A673 (cell line): ENCODE measurements around the gene MARCHF2. TPM values are rescaled to one million over a fixed set of nuclear protein-coding genes. Genes with fewer than 3 reads are reported as not detected.

Source experiments
- BruUV-seq: library from RNA; stranded (reverse); fragments of 400-500 nt; replicated peaks from 2 replicates; lab custom pipeline; 2021; lab: Mats Ljungman, UMichigan
- CTCF ChIA-PET: fragments of 300-600 bp; sonication (Branson Sonifier 250); formaldehyde crosslinking; loops from one replicate; lab custom pipeline; 2022; ENCODE audit warnings: antibody characterized with exemption; lab: Charles Lee
- POLR2A ChIA-PET: fragments of 300-600 bp; sonication (Branson Sonifier 250); formaldehyde crosslinking; loops from one replicate; lab custom pipeline; 2022; ENCODE audit warnings: antibody characterized with exemption; ENCODE audit not compliant: low non-redundant PET; lab: Charles Lee
- DNase-seq: peaks from one replicate; pipeline ENCODE4 v3.0.0-alpha.2; 2015; ENCODE audit warnings: low spot score
- H3K27ac ChIP-seq: fragments of 200-600 bp; sonication (generic); 2 replicates; pipeline ENCODE4 v1.5.1; 2016; ENCODE audit warnings: mixed run types, low read depth, mild to moderate bottlenecking, mixed read lengths, antibody characterized with exemption, low read length; ENCODE audit not compliant: poor library complexity, severe bottlenecking
- H3K27me3 ChIP-seq: fragments of 200-600 bp; sonication (generic); replicated peaks from 2 replicates; pipeline ENCODE4 v1.6.1; 2017; ENCODE audit warnings: mixed run types, low read depth, mild to moderate bottlenecking, mixed read lengths, antibody characterized with exemption, low read length; ENCODE audit not compliant: insufficient read depth, poor library complexity
- H3K36me3 ChIP-seq: fragments of 200-600 bp; sonication (generic); 2 replicates; pipeline ENCODE4 v1.6.1; 2016; ENCODE audit warnings: mixed run types, mild to moderate bottlenecking, mixed read lengths, antibody characterized with exemption, low read length; ENCODE audit not compliant: insufficient read depth, poor library complexity, severe bottlenecking
- H3K4me1 ChIP-seq: fragments of 200-600 bp; sonication (generic); 2 replicates; pipeline ENCODE4 v1.6.1; 2017; ENCODE audit warnings: mixed run types, mild to moderate bottlenecking, mixed read lengths, antibody characterized with exemption, low read length; ENCODE audit not compliant: insufficient read depth, poor library complexity, severe bottlenecking
- H3K4me3 ChIP-seq: fragments of 200-600 bp; sonication (generic); 2 replicates; pipeline ENCODE4 v1.5.1; 2016; ENCODE audit warnings: low read depth, mixed run types, mild to moderate bottlenecking, mixed read lengths, low read length; ENCODE audit not compliant: poor library complexity, severe bottlenecking
- H3K9me3 ChIP-seq: fragments of 200-600 bp; sonication (generic); 2 replicates; pipeline ENCODE4 v1.6.1; 2016; ENCODE audit warnings: mixed run types, low read depth, mild to moderate bottlenecking, mixed read lengths, antibody characterized with exemption, low read length; ENCODE audit not compliant: poor library complexity, severe bottlenecking
- CTCF ChIP-seq: fragments of 300-800, 200-600 bp; sonication (generic); conservative IDR thresholded peaks from 2 replicates; pipeline ENCODE4 v1.5.1; 2017; ENCODE audit warnings: low read depth, mild to moderate bottlenecking, antibody characterized with exemption, low read length, moderate library complexity, mixed read lengths
- EZH2 ChIP-seq: fragments of 200-600 bp; sonication (generic); IDR thresholded peaks from 2 replicates; pipeline ENCODE4 v1.6.1; 2017; ENCODE audit warnings: borderline replicate concordance, low read depth, mild to moderate bottlenecking, mixed read lengths, antibody characterized with exemption, low read length; ENCODE audit not compliant: poor library complexity, severe bottlenecking
- intact Hi-C: fragments of 100-400 bp; cut with micrococcal nuclease; formaldehyde crosslinking; loops from one replicate; pipeline ENCODE4 v1.10.0; 2022; ENCODE audit not compliant: unreplicated experiment
- total RNA-seq: library from RNA; stranded (reverse); gene quantifications from 2 replicates; pipeline ENCODE4 v1.2.3, GENCODE V29; 2021

Gene MARCHF2
- total RNA-seq, 1 experiment from 2014 or later, result 8.8 TPM

DNA sequence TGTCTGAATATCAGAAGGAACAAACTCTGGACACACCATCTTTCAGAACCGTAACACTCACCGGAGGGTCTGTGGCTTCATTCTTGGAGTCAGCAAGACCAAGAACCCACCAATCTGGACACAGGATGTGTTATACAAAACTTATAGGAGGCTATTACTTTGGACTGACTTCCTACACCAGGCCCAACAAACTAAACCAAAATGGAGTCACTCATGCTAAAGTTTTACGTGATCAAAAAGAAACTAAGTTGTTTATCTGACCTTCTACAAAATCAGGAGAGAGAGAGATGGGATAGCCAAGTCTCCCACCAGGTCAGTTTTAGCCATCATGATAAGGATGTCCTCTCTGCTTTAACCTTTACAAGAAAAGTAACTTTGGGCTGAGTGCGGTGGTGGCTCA is 26.1 kb upstream of the MARCHF2 start:
- no peaks in the 10 kb centered on the region for H3K36me3 ChIP-seq
- H3K27me3 ChIP-seq, result no peaks in the 10 kb centered on the region
- BruUV-seq, result no TSS peak
- H3K9me3 ChIP-seq, result no peaks in the 10 kb centered on the region
- H3K27ac ChIP-seq, result no peak overlapping the region
- ChIA-PET CTCF (no interaction called here), POLR2A (no interaction called here)
- TF ChIP-seq CTCF, result no peak
- no peak for TF ChIP-seq EZH2
- no peak overlapping the region for H3K4me3 ChIP-seq
- intact Hi-C loops, result no loop called here
- H3K4me1 ChIP-seq, result peaks cover 5% of the 10 kb centered on the region
- DNase-seq, result no peak

DNA sequence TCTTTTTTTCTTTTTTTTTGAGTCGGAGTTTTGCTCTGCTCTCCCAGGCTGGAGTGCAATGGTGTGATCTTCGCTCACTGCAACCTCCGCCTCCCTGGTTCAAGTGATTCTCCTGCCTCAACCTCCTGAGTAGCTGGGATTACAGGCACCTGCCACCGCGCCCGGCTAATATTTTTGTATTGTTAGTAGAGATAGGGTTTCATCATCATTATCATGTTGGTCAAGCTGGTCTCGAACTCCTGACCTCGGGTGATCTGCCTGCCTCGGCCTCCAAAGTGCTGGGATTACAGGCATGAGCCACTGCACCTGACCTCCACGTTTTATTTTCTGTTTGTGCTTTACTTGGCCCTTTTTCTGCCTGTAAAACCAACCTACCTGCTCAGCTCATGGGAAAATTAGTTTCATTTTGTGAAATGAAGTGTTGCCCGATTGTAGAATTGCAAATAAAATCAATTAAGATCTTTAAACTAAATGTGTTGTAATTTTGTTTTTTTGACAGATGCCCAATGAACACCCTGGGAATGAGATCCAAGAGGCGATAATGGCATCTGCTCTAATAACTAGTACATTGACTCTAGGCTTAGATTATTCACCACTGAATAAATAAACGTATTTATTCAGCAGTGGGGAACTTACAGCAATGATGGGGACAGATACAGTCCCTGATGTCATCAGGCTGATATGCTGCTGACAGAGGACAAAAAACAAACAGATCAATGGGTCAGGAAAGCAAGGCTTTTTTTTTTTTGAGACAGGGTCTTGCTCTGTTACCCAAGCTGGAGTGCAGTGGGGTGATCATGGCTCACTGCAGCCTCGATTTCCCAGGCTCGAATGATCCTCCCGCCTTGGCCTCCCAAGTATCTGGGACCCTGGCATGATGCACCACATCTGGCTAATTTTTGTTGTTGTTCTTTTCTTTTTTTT is 25.2 kb upstream of the MARCHF2 start:
- intact Hi-C loops, result no loop called here
- Histone ChIP-seq H3K9me3 (no peaks in the 10 kb centered on the region), H3K4me1 (peaks cover 5% of the 10 kb centered on the region), H3K4me3 (no peak overlapping the region), H3K27ac (no peak overlapping the region), H3K27me3 (no peaks in the 10 kb centered on the region), H3K36me3 (no peaks in the 10 kb centered on the region)
- ChIA-PET POLR2A (no interaction called here), CTCF (no interaction called here)
- no TSS peak for BruUV-seq
- TF ChIP-seq CTCF, result no peak
- no peak for TF ChIP-seq EZH2
- DNase-seq, result no peak

DNA sequence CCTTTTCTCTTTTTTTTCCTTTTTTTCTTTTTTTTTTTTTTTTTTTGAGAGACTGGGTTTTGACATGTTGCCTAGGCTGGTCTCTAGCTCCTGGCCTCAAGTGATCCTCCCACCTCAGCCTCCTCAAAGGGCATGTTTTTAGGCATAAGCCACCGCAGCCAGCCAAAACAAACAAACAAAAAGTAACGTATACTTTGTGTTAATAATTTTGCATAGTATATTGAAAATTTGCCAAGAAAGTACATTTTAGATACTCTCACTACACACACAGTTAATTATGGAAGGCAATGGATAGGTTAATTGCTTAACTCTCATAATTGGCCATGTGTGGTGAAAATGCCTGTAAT is 24.5 kb upstream of the MARCHF2 start:
- no TSS peak for BruUV-seq
- Histone ChIP-seq H3K9me3 (no peaks in the 10 kb centered on the region), H3K27ac (no peak overlapping the region), H3K27me3 (no peaks in the 10 kb centered on the region), H3K4me3 (no peak overlapping the region), H3K4me1 (peaks cover 5% of the 10 kb centered on the region), H3K36me3 (no peaks in the 10 kb centered on the region)
- intact Hi-C loops, result no loop called here
- DNase-seq, result no peak
- CTCF ChIA-PET, result no interaction called here
- POLR2A ChIA-PET, result no interaction called here
- no peak for TF ChIP-seq EZH2
- TF ChIP-seq CTCF, result no peak
